MCF 10A (cell line): ENCODE results near the gene PDILT. TPM values are rescaled to one million over a fixed set of nuclear protein-coding genes. Genes with fewer than 3 reads are reported as not detected.

Experiments
- BruUV-seq: library from RNA; stranded (reverse); fragments of 400-500 nt; replicated peaks from 2 replicates; lab custom pipeline; 2021; lab: Mats Ljungman, UMichigan
- CTCF ChIA-PET: fragments of 300-600 bp; sonication (Branson Sonifier 250); formaldehyde crosslinking; extraction: SDS; loops from one replicate; lab custom pipeline; 2021; ENCODE audit warnings: antibody characterized with exemption, inconsistent platforms; lab: Yijun Ruan, JAX
- POLR2A ChIA-PET: fragments of 300-600, 350-650 bp; sonication (Branson Sonifier 250); formaldehyde crosslinking; extraction: SDS; loops from one replicate; lab custom pipeline; 2020; ENCODE audit warnings: antibody characterized with exemption, inconsistent platforms; lab: Yijun Ruan, JAX
- DNase-seq: peaks from one replicate; pipeline ENCODE4 v3.0.0-alpha.2; 2018; ENCODE audit not compliant: unreplicated experiment
- H3K27ac Mint-ChIP-seq: one replicate; pipeline ENCODE4 v1.8.0; 2022; ENCODE audit warnings: mild to moderate bottlenecking, low read depth, mixed read lengths; ENCODE audit not compliant: unreplicated experiment
- H3K27me3 Mint-ChIP-seq: one replicate; pipeline ENCODE4 v1.8.0; 2022; ENCODE audit warnings: mixed read lengths; ENCODE audit not compliant: insufficient read depth, unreplicated experiment
- H3K36me3 Mint-ChIP-seq: one replicate; pipeline ENCODE4 v1.8.0; 2022; ENCODE audit warnings: mild to moderate bottlenecking, moderate library complexity, mixed read lengths; ENCODE audit not compliant: insufficient read depth, unreplicated experiment
- H3K4me1 Mint-ChIP-seq: one replicate; pipeline ENCODE4 v1.8.0; 2022; ENCODE audit warnings: mixed read lengths; ENCODE audit not compliant: insufficient read depth, unreplicated experiment
- H3K4me3 Mint-ChIP-seq: one replicate; pipeline ENCODE4 v1.8.0; 2022; ENCODE audit warnings: mild to moderate bottlenecking, moderate library complexity, mixed read lengths; ENCODE audit not compliant: unreplicated experiment
- H3K9me3 Mint-ChIP-seq: one replicate; pipeline ENCODE4 v1.8.0; 2022; ENCODE audit warnings: mixed read lengths; ENCODE audit not compliant: unreplicated experiment
- intact Hi-C: fragments of 100-400 bp; cut with micrococcal nuclease; formaldehyde crosslinking; loops from 2 replicates; pipeline ENCODE4 v1.14.1; 2022
- total RNA-seq: library from RNA; stranded (reverse); gene quantifications from 2 replicates; pipeline ENCODE4 v1.2.3, GENCODE V29; 2022
- TF ChIP-seq, protein P1 (sequence below): fragments of 200-600 bp; IDR thresholded peaks from one replicate; pipeline ENCODE4 v1.8.0; 2022; ENCODE audit warnings: antibody characterized with exemption, mild to moderate bottlenecking; ENCODE audit not compliant: unreplicated experiment

PDILT gene
- total RNA-seq, 1 experiment from 2014 or later = not detected

DNA sequence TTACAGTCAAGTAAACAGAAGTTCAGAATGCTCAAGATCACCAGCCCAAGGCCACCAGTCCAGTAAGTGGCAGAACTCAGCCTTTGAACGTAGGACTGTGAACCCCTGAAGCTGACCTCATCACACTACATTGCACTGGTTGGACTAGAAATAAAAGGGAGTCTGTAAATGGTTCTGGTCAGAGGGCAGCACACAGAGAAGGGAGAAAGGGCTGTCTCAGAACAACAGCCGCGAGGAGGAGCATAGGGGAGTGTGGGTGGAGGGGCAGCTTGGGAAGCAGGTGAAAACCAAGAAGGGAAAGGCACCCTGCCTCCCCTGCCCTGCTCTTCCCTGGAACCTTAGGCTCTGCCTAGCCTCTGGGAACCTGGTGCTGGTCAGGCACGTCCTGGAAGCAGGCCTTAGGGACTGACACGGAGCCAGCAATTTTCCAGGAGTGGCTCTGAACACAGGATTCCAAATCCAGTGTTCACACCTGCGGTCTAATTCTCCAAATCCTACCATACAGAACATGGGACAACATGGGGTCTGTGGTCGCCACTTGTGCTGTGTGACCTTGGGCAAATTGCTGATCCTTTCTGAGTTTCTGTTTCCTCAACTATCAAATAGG lies 7.0 kb downstream of the PDILT start:
- BruUV-seq = no TSS peak
- TF ChIP-seq, protein P1, sequence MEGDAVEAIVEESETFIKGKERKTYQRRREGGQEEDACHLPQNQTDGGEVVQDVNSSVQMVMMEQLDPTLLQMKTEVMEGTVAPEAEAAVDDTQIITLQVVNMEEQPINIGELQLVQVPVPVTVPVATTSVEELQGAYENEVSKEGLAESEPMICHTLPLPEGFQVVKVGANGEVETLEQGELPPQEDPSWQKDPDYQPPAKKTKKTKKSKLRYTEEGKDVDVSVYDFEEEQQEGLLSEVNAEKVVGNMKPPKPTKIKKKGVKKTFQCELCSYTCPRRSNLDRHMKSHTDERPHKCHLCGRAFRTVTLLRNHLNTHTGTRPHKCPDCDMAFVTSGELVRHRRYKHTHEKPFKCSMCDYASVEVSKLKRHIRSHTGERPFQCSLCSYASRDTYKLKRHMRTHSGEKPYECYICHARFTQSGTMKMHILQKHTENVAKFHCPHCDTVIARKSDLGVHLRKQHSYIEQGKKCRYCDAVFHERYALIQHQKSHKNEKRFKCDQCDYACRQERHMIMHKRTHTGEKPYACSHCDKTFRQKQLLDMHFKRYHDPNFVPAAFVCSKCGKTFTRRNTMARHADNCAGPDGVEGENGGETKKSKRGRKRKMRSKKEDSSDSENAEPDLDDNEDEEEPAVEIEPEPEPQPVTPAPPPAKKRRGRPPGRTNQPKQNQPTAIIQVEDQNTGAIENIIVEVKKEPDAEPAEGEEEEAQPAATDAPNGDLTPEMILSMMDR = no peak
- ChIA-PET POLR2A (no interaction called here), CTCF (interaction anchor here (1.5 to 6.7 kb wide), 2 partner anchors 9 to 13 kb away, joined by 4 to 61 read pairs; no protein-coding TSS in a partner anchor)
- Mint-ChIP-seq H3K36me3 (no peaks in the 10 kb centered on the region), H3K27me3 (no peaks in the 10 kb centered on the region), H3K4me3 (no peak overlapping the region), H3K27ac (no peak overlapping the region), H3K4me1 (peaks cover 14% of the 10 kb centered on the region), H3K9me3 (no peaks in the 10 kb centered on the region)
- no peak for DNase-seq
- intact Hi-C loops = no loop called here

DNA sequence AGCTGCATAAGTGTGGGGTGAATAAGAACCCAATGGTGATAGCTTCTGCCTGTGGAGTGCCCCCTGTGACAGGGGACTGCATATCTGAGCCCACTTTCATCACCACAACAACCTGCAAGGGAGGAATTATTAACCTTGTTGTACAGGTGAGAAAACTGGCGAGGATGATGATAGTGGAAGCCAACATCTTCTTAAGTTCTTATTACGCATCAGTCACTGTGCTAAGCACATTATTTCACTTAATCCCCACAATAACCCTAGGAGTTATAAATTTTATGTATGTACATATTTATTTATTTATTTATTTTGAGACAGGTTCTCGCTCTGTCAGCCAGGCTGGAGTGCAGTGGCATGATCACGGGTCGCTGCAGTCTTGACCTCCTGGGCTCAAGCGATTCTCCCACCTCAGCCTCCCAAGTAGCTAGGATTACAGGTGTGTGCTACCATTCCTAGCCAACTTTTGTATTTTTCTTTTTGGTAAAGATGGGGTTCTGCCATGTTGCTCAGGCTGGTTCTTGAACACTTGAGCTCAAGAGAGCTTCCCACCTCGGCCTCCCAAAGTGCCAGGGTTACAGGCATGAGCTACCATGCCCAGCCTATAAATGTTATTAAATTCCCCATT lies 7.6 kb downstream of the PDILT start:
- Mint-ChIP-seq H3K4me3 (no peak overlapping the region), H3K9me3 (no peaks in the 10 kb centered on the region), H3K36me3 (no peaks in the 10 kb centered on the region), H3K4me1 (peaks cover 14% of the 10 kb centered on the region), H3K27me3 (no peaks in the 10 kb centered on the region), H3K27ac (no peak overlapping the region)
- POLR2A ChIA-PET = no interaction called here
- TF ChIP-seq, protein P1 = no peak
- no peak for DNase-seq
- CTCF ChIA-PET = interaction anchor here (0.9 to 6.7 kb wide), 3 partner anchors 8 to 489 kb away, joined by 4 to 61 read pairs (median 4); no protein-coding TSS in a partner anchor
- no TSS peak for BruUV-seq
- intact Hi-C loops = no loop called here

DNA sequence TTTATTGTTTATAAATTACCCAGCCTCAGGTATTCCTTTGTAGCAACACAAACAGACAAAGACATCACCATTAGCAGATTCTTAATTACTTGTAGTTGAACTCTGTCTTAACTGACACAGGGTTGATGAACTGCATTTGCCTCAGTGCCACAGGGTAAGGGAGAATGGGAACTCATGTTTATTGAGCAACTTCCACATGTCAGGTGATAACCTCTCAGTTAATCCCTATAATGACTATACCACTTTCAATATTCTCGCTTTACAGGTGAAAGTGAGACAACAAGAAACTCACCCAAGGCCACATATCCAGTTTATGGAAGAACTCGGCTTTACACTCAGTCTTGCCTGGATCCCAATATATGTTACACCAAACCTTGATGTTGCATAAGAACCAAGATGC lies 8.6 kb downstream of the PDILT start:
- Mint-ChIP-seq H3K36me3 (no peaks in the 10 kb centered on the region), H3K9me3 (no peaks in the 10 kb centered on the region), H3K4me1 (peaks cover 14% of the 10 kb centered on the region), H3K4me3 (no peak overlapping the region), H3K27ac (no peak overlapping the region), H3K27me3 (no peaks in the 10 kb centered on the region)
- ChIA-PET POLR2A (no interaction called here), CTCF (interaction anchor here (0.6 to 6.7 kb wide), 3 partner anchors 12 to 740 kb away, joined by 4 to 61 read pairs (median 5); no protein-coding TSS in a partner anchor)
- no peak for DNase-seq
- intact Hi-C loops = no loop called here
- BruUV-seq = no TSS peak
- TF ChIP-seq, protein P1 = no peak

DNA sequence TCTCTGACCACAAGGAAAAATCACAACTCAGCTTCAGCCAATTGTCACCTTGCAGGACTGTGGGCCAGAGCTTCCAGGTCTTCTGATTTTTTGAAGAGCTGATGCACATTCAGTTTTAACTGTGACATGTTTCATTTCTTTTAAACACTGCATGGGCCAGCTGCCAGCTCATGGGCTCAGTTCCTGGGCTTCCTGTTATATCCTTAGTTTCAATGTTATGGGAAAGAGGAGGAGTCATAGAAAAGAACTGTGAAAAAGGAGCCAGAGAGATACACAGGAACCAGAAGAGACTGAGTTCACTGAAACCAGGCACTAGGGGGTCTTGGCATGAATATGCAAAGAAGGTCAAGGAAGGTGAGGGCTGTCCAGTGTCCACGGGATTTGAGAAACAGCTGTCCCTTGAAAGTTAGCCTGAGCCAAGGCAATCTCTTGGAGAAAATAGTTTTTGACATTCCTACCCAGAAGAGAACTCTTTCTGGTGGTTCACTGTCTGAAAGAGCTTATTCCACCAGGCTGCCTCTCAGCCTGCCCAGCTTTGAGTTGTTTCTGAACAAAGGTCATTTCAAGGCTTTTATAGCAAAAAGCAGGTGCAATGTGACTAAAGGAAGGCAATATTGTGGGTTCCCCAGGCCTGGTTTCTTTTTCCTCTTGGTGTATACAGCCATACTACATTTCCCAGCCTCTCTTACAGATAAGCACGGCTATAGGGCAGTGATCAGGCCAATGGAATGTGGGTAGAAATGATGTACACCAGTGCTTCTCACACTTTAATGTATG lies 10.5 kb downstream of the PDILT start:
- no peaks in the 10 kb centered on the region for H3K36me3 Mint-ChIP-seq
- no peaks in the 10 kb centered on the region for H3K27me3 Mint-ChIP-seq
- no peak for DNase-seq
- peaks cover 14% of the 10 kb centered on the region for H3K4me1 Mint-ChIP-seq
- TF ChIP-seq, protein P1 = no peak
- POLR2A ChIA-PET = no interaction called here
- H3K4me3 Mint-ChIP-seq = no peak overlapping the region
- CTCF ChIA-PET = interaction anchor here (0.6 to 6.7 kb wide), 7 partner anchors 10 to 1017 kb away, joined by 3 to 61 read pairs (median 3); no protein-coding TSS in a partner anchor
- no peak overlapping the region for H3K27ac Mint-ChIP-seq
- H3K9me3 Mint-ChIP-seq = no peaks in the 10 kb centered on the region
- intact Hi-C loops = no loop called here
- BruUV-seq = no TSS peak
